Measurements from ENCODE around the gene COMMD4.
"Not testable (repeated sequence)": the region's sequence is repeated elsewhere in the genome, so short reads cannot be mapped to it uniquely, and the experiment has no call there.

The COMMD4 gene

GRCh38 chr15:75335705-75336355, at the start of gene COMMD4:
Gene COMMD4 (plus strand): TSS chr15:75336063. CDS start chr15:75336090, 27 bp downstream.
- DNase-seq = no peak

- DNase-seq = not testable (repeated sequence)
These were observed 42.2 kb upstream of the COMMD4 start for GRCh38 chr15:75293660-75294059.

- not testable (repeated sequence) for DNase-seq
These were observed 37.1 kb upstream of the COMMD4 start for GRCh38 chr15:75298541-75299310.

GRCh38 chr15:75299311-75299688, 36.6 kb upstream of the COMMD4 start:
- DNase-seq = not testable (repeated sequence)

GRCh38 chr15:75300026-75300425, 35.8 kb upstream of the COMMD4 start:
- not testable (repeated sequence) for DNase-seq

- no peak for DNase-seq
These were observed 33.5 kb upstream of the COMMD4 start for GRCh38 chr15:75302318-75302717.

- DNase-seq = not testable (repeated sequence)
These were observed 33.1 kb upstream of the COMMD4 start for GRCh38 chr15:75302753-75303152.

- no peak for DNase-seq
These were observed 29.7 kb upstream of the COMMD4 start for GRCh38 chr15:75306188-75306587.

- DNase-seq = no peak
These were observed 28.0 kb upstream of the COMMD4 start for GRCh38 chr15:75307778-75308390.

GRCh38 chr15:75309711-75310110, 26.2 kb upstream of the COMMD4 start:
- no peak for DNase-seq

GRCh38 chr15:75312548-75312947, 23.3 kb upstream of the COMMD4 start:
- DNase-seq = not testable (repeated sequence)

GRCh38 chr15:75313116-75313845, 22.6 kb upstream of the COMMD4 start:
- no peak for DNase-seq

GRCh38 chr15:75314552-75315290, 21.1 kb upstream of the COMMD4 start:
- no peak for DNase-seq

- not testable (repeated sequence) for DNase-seq
These were observed 16.5 kb upstream of the COMMD4 start for GRCh38 chr15:75319231-75319897.

- no peak for DNase-seq
These were observed 14.2 kb upstream of the COMMD4 start for GRCh38 chr15:75321711-75322110.

- DNase-seq = no peak
These were observed 9.9 kb upstream of the COMMD4 start for GRCh38 chr15:75325922-75326321.

- no peak for DNase-seq
These were observed 8.9 kb upstream of the COMMD4 start for GRCh38 chr15:75327005-75327404.

GRCh38 chr15:75327491-75327890, 8.4 kb upstream of the COMMD4 start:
- no peak for DNase-seq

GRCh38 chr15:75328493-75329314, 7.2 kb upstream of the COMMD4 start:
- no peak for DNase-seq

- DNase-seq = no peak
These were observed 6.3 kb upstream of the COMMD4 start for GRCh38 chr15:75329571-75329970.

GRCh38 chr15:75332093-75332492, 3.8 kb upstream of the COMMD4 start:
- DNase-seq = not testable (repeated sequence)

Measured in NCI-H1436 treated with DMSO at 0.1 percent for 48 hours (cell line).